Tibial nerve (tissue), 4 donors: Measurements from ENCODE around the gene COPE.

ENCODE experiments used
- EP300 ChIP-seq, 2 donors: sonication (generic); formaldehyde crosslinking; IDR thresholded peaks; one replicate each; pipeline ENCODE4 v1.6.1; 2017; ENCODE audit warnings: antibody characterized with exemption in 2 of 2, mild to moderate bottlenecking in 1 of 2
- POLR2A ChIP-seq, 2 donors: fragments of 450-650 bp; IDR thresholded peaks; one replicate each; pipeline ENCODE4 v1.6.1; 2017; ENCODE audit warnings: antibody characterized with exemption in 2 of 2, mild to moderate bottlenecking in 2 of 2, moderate library complexity in 2 of 2
- TF ChIP-seq, protein P1 (sequence below), 5 experiments: fragments of 200-600 bp in 3 of 5; fragments of 450-650 bp in 2 of 5; sonication (generic) in 3 of 5; IDR thresholded peaks; one replicate each; pipeline ENCODE4 v1.5.1; 2016 to 2019; ENCODE audit warnings: antibody characterized with exemption in 5 of 5, mild to moderate bottlenecking in 3 of 5, moderate library complexity in 2 of 5

DNA sequence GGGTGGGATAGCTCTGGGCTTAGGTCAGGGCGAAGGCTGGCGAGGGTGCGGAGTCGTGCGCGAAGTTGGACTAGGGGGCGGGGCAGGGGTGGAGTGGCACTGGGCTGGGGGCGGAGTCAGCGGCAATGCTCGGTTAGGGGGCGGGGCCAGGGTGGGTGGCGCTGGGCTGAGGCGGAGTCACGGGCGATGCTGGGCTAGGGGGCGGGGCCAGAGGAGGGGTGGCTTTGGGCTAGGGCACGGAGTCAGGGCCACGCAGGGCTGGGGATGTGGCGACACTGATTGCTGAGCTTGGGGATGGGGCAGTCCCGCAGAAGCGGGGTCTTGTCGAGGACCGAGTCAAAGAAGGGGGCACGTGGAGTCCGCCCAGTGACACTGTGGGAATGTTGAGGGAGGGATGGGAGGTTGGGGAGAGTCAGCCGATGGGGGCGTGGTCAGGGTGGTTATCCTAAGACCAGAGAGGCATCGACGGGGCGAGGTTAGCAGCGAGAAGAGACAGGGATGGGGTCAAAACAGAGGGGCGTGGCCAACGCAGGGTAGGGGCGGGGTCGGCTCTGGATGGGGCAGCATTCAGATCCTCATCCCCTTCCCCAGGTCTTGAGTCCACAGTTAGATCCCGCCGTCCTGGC lies 13.1 kb upstream of the COPE start:
- TF ChIP-seq EP300 (IDR thresholded peaks at IDR 0.05) (no peak), POLR2A (IDR thresholded peaks at IDR 0.05) (no peak)
- TF ChIP-seq, protein P1, sequence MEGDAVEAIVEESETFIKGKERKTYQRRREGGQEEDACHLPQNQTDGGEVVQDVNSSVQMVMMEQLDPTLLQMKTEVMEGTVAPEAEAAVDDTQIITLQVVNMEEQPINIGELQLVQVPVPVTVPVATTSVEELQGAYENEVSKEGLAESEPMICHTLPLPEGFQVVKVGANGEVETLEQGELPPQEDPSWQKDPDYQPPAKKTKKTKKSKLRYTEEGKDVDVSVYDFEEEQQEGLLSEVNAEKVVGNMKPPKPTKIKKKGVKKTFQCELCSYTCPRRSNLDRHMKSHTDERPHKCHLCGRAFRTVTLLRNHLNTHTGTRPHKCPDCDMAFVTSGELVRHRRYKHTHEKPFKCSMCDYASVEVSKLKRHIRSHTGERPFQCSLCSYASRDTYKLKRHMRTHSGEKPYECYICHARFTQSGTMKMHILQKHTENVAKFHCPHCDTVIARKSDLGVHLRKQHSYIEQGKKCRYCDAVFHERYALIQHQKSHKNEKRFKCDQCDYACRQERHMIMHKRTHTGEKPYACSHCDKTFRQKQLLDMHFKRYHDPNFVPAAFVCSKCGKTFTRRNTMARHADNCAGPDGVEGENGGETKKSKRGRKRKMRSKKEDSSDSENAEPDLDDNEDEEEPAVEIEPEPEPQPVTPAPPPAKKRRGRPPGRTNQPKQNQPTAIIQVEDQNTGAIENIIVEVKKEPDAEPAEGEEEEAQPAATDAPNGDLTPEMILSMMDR (IDR thresholded peaks at IDR 0.05) = no peak
